GM12878 (cell line): ENCODE results near the gene VSIG10. TPM values are rescaled to one million over a fixed set of nuclear protein-coding genes. Genes with fewer than 3 reads are reported as not detected.
A peak's percentile ranks its signal among the peaks of the same experiment; 100 is the strongest.

Source experiments
- ATAC-seq: fragments of 200-7000 bp; cut with Tn5 transposase; 3 replicates; pipeline ENCODE4 v1.9.1; 2020; ENCODE audit warnings: mild to moderate bottlenecking, moderate library complexity
- BruUV-seq: library from RNA; stranded (reverse); fragments of 400-500 nt; replicated peaks from 2 replicates; lab custom pipeline; 2021; lab: Mats Ljungman, UMichigan
- CTCF ChIA-PET: fragments of 300-600 bp; sonication (Branson Sonifier 250); formaldehyde crosslinking; extraction: SDS; loops from one replicate; lab custom pipeline; 2021; ENCODE audit warnings: inconsistent platforms; lab: Yijun Ruan, JAX
- POLR2A ChIA-PET: fragments of 350-600 bp; formaldehyde crosslinking; extraction: SDS; loops from one replicate; lab custom pipeline; 2021; ENCODE audit warnings: inconsistent platforms; lab: Charles Lee
- RAD21 ChIA-PET: fragments of 300-600 bp; sonication (Branson Sonifier 250); formaldehyde crosslinking; loops from one replicate; lab custom pipeline; 2023; ENCODE audit warnings: antibody characterized with exemption; ENCODE audit not compliant: unreplicated experiment; lab: Charles Lee
- SMC1A ChIA-PET: fragments of 300-600 bp; sonication (Branson Sonifier 250); formaldehyde crosslinking; loops from one replicate; lab custom pipeline; 2023; ENCODE audit not compliant: unreplicated experiment, uncharacterized antibody; lab: Charles Lee
- DNase-seq: peaks from one replicate; pipeline ENCODE4 v3.0.0-alpha.2; 2011; ENCODE audit warnings: low read depth, low spot score
- FAIRE-seq: peaks from 3 replicates; lab custom pipeline; 2011; peaks lifted over from hg19 to GRCh38; lab: Jason Lieb, UNC
- H2AFZ ChIP-seq: 2 replicates; pipeline ENCODE4 v1.6.0; 2011; ENCODE audit warnings: low read depth, low read length, control low read depth; ENCODE audit not compliant: control insufficient read depth
- H3K27ac ChIP-seq: 2 replicates; pipeline ENCODE4 v1.5.1; 2011; ENCODE audit warnings: control low read depth; ENCODE audit not compliant: control insufficient read depth, insufficient read depth
- H3K27me3 ChIP-seq, 2 experiments: replicated peaks in 1 of 2; 2 replicates each; pipeline versions ENCODE4 v1.6.0 to v1.6.1; 2011; ENCODE audit warnings: low read length in 1 of 2; ENCODE audit not compliant: control insufficient read depth in 2 of 2, insufficient read depth in 2 of 2
- H3K36me3 ChIP-seq, 2 experiments: 2 replicates each; pipeline ENCODE4 v1.5.1; 2011; ENCODE audit warnings: low read length in 1 of 2; ENCODE audit not compliant: control insufficient read depth in 2 of 2, insufficient read depth in 2 of 2
- H3K4me1 ChIP-seq: 2 replicates; pipeline ENCODE4 v1.6.1; 2011; ENCODE audit warnings: mild to moderate bottlenecking, low read length, moderate library complexity, mixed read lengths; ENCODE audit not compliant: control insufficient read depth, insufficient read depth
- H3K4me2 ChIP-seq: 2 replicates; pipeline ENCODE4 v1.6.0; 2011; ENCODE audit warnings: control low read depth; ENCODE audit not compliant: control insufficient read depth, insufficient read depth
- H3K4me3 ChIP-seq: fragments of 200-600 bp; sonication (generic); 2 replicates; pipeline ENCODE4 v1.5.1; 2016
- H3K79me2 ChIP-seq: 2 replicates; pipeline ENCODE4 v1.6.0; 2011; ENCODE audit warnings: low read length; ENCODE audit not compliant: control insufficient read depth, insufficient read depth
- H3K9ac ChIP-seq: 2 replicates; pipeline ENCODE4 v1.8.0; 2011; ENCODE audit warnings: low read length, control low read depth, mixed read lengths; ENCODE audit not compliant: control insufficient read depth, insufficient read depth
- H3K9me3 ChIP-seq: replicated peaks from 3 replicates; pipeline ENCODE4 v1.5.1; 2011; ENCODE audit warnings: mild to moderate bottlenecking, low read length; ENCODE audit not compliant: control insufficient read depth, insufficient read depth
- H4K20me1 ChIP-seq: 2 replicates; pipeline ENCODE4 v1.6.0; 2011; ENCODE audit not compliant: control insufficient read depth, insufficient read depth
- BHLHE40 ChIP-seq, 2 experiments: fragments of 450-650 bp in 1 of 2; IDR thresholded peaks; 2 replicates each; pipeline ENCODE4 v1.6.1; 2011 to 2017; ENCODE audit warnings: low read depth in 2 of 2, borderline replicate concordance in 1 of 2, improper control_type of control experiment in 1 of 2, low read length in 1 of 2, mild to moderate bottlenecking in 1 of 2
- CREM ChIP-seq: IDR thresholded peaks from 2 replicates; pipeline ENCODE4 v1.6.1; 2014; ENCODE audit warnings: antibody characterized with exemption, low read depth
- RFX5 ChIP-seq: IDR thresholded peaks from 2 replicates; pipeline ENCODE4 v1.6.1; 2011; ENCODE audit warnings: low read depth, low read length, improper control_type of control experiment
- SIX5 ChIP-seq: IDR thresholded peaks from 2 replicates; pipeline ENCODE4 v1.6.1; 2011; ENCODE audit warnings: mild to moderate bottlenecking, low read depth, low read length, moderate library complexity; ENCODE audit not compliant: severe bottlenecking
- SMARCA5 ChIP-seq: fragments of 450-650 bp; IDR thresholded peaks from 2 replicates; pipeline ENCODE4 v1.6.1; 2017; ENCODE audit warnings: mild to moderate bottlenecking
- TCF7 ChIP-seq: IDR thresholded peaks from 2 replicates; pipeline ENCODE4 v1.6.1; 2014; ENCODE audit warnings: antibody characterized with exemption, borderline replicate concordance
- ZZZ3 ChIP-seq: IDR thresholded peaks from 2 replicates; pipeline ENCODE4 v1.6.1; 2011; ENCODE audit warnings: low read depth; ENCODE audit not compliant: control insufficient read depth, insufficient read length
- WGBS: methylation state at CpG from one replicate; pipeline ENCODE4 v1.1.6; 2016; ENCODE audit warnings: low lambda C conversion rate; ENCODE audit not compliant: insufficient replicate concordance, insufficient coverage; ENCODE audit errors: missing lambda C conversion rate; 5-methylcytosine and 5-hydroxymethylcytosine counted together
- in situ Hi-C: fragments of 300-500 bp; cut with MboI; formaldehyde crosslinking; loops from 9 replicates; pipeline ENCODE4 v1.14.3; 2018; ENCODE audit warnings: mixed read lengths
- intact Hi-C: fragments of 100-400 bp; cut with micrococcal nuclease; formaldehyde crosslinking; loops from one replicate; pipeline ENCODE4 v1.14.2; 2022; ENCODE audit not compliant: unreplicated experiment
- polyA plus RNA-seq, 11 experiments: library from polyadenylated mRNA; depleted of rRNA in 4 of 11; unstranded in 6 of 11; stranded (reverse) in 5 of 11; fragments of >200 nt; fragmentation: Nextera tagmentation in 4 of 11; fragmentation: Illumina TruSeq in 1 of 11; extraction: Ambion mirVana in 4 of 11; extraction: Trizol in 1 of 11; gene quantifications; 1 replicate in 1 of 11; 2 replicates in 10 of 11; pipeline versions ENCODE4 v1.2.1 to v1.2.3, GENCODE V29; 2011 to 2016; ENCODE audit warnings: inconsistent platforms in 2 of 11, missing spikeins in 2 of 11, low read depth in 1 of 11
- total RNA-seq, 4 experiments: library from RNA; depleted of rRNA in 3 of 4; stranded (reverse); fragments of >200 nt in 3 of 4; fragmentation: Illumina TruSeq in 1 of 4; extraction: Trizol in 1 of 4; gene quantifications; 2 replicates each; pipeline versions ENCODE4 v1.2.1 to v1.2.3, GENCODE V29; 2013 to 2021
- TF ChIP-seq, protein P1 (sequence below): fragments of 450-650 bp; formaldehyde crosslinking; IDR thresholded peaks from 2 replicates; pipeline ENCODE4 v1.4.0; 2022; ENCODE audit warnings: mild to moderate bottlenecking, moderate library complexity
- TF ChIP-seq, protein P2 (sequence below): fragments of 450-650 bp; formaldehyde crosslinking; IDR thresholded peaks from 2 replicates; pipeline ENCODE4 v1.5.0; 2022; ENCODE audit warnings: mild to moderate bottlenecking, missing genetic modification characterization
- TF ChIP-seq, protein P3 (sequence below): IDR thresholded peaks from 2 replicates; pipeline ENCODE4 v1.6.1; 2011; ENCODE audit warnings: low read depth, mild to moderate bottlenecking, low read length, moderate library complexity, borderline replicate concordance; ENCODE audit errors: extremely low read depth
- TF ChIP-seq, protein P4 (sequence below): fragments of 450-650 bp; IDR thresholded peaks from 2 replicates; pipeline ENCODE4 v1.6.1; 2017; ENCODE audit warnings: low read depth, mild to moderate bottlenecking, moderate library complexity

VSIG10 gene
- total and polyA plus RNA-seq, 10 of the 15 experiments (the other 5 are each of a cell fraction or from before 2014, with no cell fraction given): 3.4 to 10.2 (median 5.8) TPM

DNA sequence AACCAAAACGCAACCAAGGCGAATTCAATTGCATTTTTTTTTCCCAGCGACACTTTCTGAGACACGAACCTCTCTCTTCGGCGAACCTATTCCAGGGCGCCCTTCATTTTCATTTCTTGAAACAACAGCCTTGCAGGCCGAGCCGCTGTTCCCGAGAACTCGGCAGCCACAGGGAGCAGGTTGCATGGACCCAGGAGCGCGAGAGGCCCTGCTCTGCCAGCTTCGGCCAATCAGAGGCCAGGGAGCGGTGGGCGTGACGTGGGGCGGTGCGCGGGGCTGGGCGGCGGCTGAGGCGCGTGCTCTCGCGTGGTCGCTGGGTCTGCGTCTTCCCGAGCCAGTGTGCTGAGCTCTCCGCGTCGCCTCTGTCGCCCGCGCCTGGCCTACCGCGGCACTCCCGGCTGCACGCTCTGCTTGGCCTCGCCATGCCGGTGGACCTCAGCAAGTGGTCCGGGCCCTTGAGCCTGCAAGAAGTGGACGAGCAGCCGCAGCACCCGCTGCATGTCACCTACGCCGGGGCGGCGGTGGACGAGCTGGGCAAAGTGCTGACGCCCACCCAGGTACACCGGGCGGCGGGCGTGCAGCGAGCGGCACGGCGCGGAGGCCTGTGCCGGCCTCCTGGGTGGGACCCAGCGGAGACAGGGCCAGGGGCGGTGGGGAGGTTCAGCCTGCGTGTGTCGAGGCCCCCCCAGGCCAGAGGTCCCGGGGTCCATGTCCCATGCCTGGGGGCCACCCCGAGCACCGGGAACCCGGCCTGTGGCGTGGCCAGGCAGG lies 32.2 kb upstream of the VSIG10 start, which contains the start of gene PEBP1:
TSS of gene PEBP1 (plus strand) at position 337 of the 771 bp plus-strand sequence. CDS start at position 423, 86 bp downstream.
- Histone ChIP-seq H3K9ac (peak within 1 kb of the TSS; percentile 97), H2AFZ (peak within 1 kb of the TSS; percentile 88), H3K27me3 (no peaks in the 10 kb centered on the region), H3K4me3 (peak within 1 kb of the TSS; percentile 86), H4K20me1 (no peaks in the 10 kb centered on the region), H3K36me3 (peaks cover 5 to 18% of the 10 kb centered on the region in 2 experiments), H3K4me2 (peak within 1 kb of the TSS; percentile 75), H3K27ac (peak within 1 kb of the TSS; percentile 86), H3K9me3 (no peaks in the 10 kb centered on the region; the same call in 2 of the 3 replicates), H3K79me2 (peaks cover 31% of the 10 kb centered on the region), H3K4me1 (peaks cover 11% of the 10 kb centered on the region)
- ChIA-PET RAD21 (interaction anchor here (0.7 to 3.8 kb wide), 11 partner anchors 15 to 279 kb away, joined by 3 to 32 read pairs (median 4); partner anchors contain the start of genes SUDS3 and TAOK3), SMC1A (interaction anchor here (0.8 to 3.0 kb wide), 8 partner anchors 15 to 261 kb away, joined by 3 to 15 read pairs (median 4); partner anchors contain the start of gene SUDS3), CTCF (interaction anchor here (1.0 to 3.6 kb wide), 6 partner anchors 12 to 241 kb away, joined by 3 to 28 read pairs (median 8); partner anchors contain the start of gene SUDS3), POLR2A (interaction anchor here (0.7 to 2.0 kb wide), 11 partner anchors 15 to 240 kb away, joined by 3 to 7 read pairs (median 4); partner anchors contain the start of genes RFC5 and SUDS3)
- DNase-seq (peak; percentile 77), ATAC-seq (peak; percentile 98), FAIRE-seq (peak; percentile 92)
- in situ Hi-C loops (loop anchor here (25.0 kb wide), 1 partner anchor 1526 kb away; the partner anchor contains the start of gene PRKAB1), intact Hi-C loops (loop anchor here (10.0 kb wide), 1 partner anchor 261 kb away; no protein-coding TSS in a partner anchor)
- no TSS peak for BruUV-seq
- 1% methylated on average over 48 of the region's 70 CpGs for whole genome bisulfite sequencing
- TF ChIP-seq CREM: peak; percentile 53
- TF ChIP-seq, protein P1, sequence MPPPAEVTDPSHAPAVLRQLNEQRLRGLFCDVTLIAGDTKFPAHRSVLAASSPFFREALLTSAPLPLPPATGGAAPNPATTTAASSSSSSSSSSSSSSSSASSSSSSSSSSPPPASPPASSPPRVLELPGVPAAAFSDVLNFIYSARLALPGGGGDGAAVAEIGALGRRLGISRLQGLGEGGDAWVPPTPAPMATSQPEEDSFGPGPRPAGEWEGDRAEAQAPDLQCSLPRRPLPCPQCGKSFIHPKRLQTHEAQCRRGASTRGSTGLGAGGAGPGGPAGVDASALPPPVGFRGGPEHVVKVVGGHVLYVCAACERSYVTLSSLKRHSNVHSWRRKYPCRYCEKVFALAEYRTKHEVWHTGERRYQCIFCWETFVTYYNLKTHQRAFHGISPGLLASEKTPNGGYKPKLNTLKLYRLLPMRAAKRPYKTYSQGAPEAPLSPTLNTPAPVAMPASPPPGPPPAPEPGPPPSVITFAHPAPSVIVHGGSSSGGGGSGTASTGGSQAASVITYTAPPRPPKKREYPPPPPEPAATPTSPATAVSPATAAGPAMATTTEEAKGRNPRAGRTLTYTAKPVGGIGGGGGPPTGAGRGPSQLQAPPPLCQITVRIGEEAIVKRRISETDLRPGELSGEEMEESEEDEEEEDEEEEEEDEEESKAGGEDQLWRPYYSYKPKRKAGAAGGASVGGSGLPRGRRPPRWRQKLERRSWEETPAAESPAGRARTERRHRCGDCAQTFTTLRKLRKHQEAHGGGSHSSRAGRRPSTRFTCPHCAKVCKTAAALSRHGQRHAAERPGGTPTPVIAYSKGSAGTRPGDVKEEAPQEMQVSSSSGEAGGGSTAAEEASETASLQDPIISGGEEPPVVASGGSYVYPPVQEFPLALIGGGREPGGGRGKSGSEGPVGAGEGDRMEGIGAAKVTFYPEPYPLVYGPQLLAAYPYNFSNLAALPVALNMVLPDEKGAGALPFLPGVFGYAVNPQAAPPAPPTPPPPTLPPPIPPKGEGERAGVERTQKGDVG: no peak
- TF ChIP-seq, protein P2, sequence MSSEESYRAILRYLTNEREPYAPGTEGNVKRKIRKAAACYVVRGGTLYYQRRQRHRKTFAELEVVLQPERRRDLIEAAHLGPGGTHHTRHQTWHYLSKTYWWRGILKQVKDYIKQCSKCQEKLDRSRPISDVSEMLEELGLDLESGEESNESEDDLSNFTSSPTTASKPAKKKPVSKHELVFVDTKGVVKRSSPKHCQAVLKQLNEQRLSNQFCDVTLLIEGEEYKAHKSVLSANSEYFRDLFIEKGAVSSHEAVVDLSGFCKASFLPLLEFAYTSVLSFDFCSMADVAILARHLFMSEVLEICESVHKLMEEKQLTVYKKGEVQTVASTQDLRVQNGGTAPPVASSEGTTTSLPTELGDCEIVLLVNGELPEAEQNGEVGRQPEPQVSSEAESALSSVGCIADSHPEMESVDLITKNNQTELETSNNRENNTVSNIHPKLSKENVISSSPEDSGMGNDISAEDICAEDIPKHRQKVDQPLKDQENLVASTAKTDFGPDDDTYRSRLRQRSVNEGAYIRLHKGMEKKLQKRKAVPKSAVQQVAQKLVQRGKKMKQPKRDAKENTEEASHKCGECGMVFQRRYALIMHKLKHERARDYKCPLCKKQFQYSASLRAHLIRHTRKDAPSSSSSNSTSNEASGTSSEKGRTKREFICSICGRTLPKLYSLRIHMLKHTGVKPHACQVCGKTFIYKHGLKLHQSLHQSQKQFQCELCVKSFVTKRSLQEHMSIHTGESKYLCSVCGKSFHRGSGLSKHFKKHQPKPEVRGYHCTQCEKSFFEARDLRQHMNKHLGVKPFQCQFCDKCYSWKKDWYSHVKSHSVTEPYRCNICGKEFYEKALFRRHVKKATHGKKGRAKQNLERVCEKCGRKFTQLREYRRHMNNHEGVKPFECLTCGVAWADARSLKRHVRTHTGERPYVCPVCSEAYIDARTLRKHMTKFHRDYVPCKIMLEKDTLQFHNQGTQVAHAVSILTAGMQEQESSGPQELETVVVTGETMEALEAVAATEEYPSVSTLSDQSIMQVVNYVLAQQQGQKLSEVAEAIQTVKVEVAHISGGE (CRISPR knock-in tag): no peak
- TF ChIP-seq, protein P3, sequence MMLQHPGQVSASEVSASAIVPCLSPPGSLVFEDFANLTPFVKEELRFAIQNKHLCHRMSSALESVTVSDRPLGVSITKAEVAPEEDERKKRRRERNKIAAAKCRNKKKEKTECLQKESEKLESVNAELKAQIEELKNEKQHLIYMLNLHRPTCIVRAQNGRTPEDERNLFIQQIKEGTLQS: no peak
- TF ChIP-seq TCF7: no peak
- TF ChIP-seq SMARCA5: no peak
- TF ChIP-seq ZZZ3: no peak
- no peak for TF ChIP-seq SIX5
- peak; percentile 67 to 90; a peak in 3 of 4 replicates for TF ChIP-seq BHLHE40 (IDR thresholded peaks at IDR 0.05; ENCODE audit: borderline replicate concordance in 1 of 2, low read depth in 2 of 2, low read length in 1 of 2)
- TF ChIP-seq, protein P4, sequence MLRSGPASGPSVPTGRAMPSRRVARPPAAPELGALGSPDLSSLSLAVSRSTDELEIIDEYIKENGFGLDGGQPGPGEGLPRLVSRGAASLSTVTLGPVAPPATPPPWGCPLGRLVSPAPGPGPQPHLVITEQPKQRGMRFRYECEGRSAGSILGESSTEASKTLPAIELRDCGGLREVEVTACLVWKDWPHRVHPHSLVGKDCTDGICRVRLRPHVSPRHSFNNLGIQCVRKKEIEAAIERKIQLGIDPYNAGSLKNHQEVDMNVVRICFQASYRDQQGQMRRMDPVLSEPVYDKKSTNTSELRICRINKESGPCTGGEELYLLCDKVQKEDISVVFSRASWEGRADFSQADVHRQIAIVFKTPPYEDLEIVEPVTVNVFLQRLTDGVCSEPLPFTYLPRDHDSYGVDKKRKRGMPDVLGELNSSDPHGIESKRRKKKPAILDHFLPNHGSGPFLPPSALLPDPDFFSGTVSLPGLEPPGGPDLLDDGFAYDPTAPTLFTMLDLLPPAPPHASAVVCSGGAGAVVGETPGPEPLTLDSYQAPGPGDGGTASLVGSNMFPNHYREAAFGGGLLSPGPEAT: peak; percentile 76
- TF ChIP-seq RFX5: peak; percentile 77; the same call in 1 of the 2 replicates
